GM23338 (cell line): ENCODE measurements around the gene STAMBP. TPM values are rescaled to one million over a fixed set of nuclear protein-coding genes. Genes with fewer than 3 reads are reported as not detected.

Experiments used
- ATAC-seq: fragments of 200-7000 bp; cut with Tn5 transposase; 3 replicates; pipeline ENCODE4 v1.9.1; 2020
- DNase-seq: peaks from one replicate; pipeline ENCODE4 v3.0.0-alpha.2; 2015; ENCODE audit warnings: low spot score
- H2AFZ ChIP-seq: fragments of 200-600 bp; sonication (generic); 2 replicates; pipeline ENCODE4 v1.8.0; 2016; ENCODE audit warnings: antibody characterized with exemption, mild to moderate bottlenecking, moderate library complexity
- H3F3A ChIP-seq: fragments of 200-600 bp; sonication (generic); replicated peaks from 2 replicates; pipeline ENCODE4 v1.8.0; 2017; ENCODE audit warnings: antibody characterized with exemption, mixed run types, low read depth
- H3K27ac ChIP-seq: fragments of 200-600 bp; sonication (generic); 2 replicates; pipeline ENCODE4 v1.6.1; 2016; ENCODE audit warnings: low read depth
- H3K27me3 ChIP-seq: fragments of 200-600 bp; sonication (generic); 2 replicates; pipeline ENCODE4 v1.8.0; 2016; ENCODE audit warnings: mild to moderate bottlenecking, mixed run types, moderate library complexity; ENCODE audit not compliant: insufficient read depth
- H3K36me3 ChIP-seq: fragments of 200-600 bp; sonication (generic); 2 replicates; pipeline ENCODE4 v1.8.0; 2016; ENCODE audit warnings: mild to moderate bottlenecking; ENCODE audit not compliant: insufficient read depth
- H3K4me1 ChIP-seq: fragments of 200-600 bp; sonication (generic); 2 replicates; pipeline ENCODE4 v1.8.0; 2016; ENCODE audit warnings: mild to moderate bottlenecking, moderate library complexity; ENCODE audit not compliant: insufficient read depth
- H3K4me2 ChIP-seq: fragments of 200-600 bp; sonication (generic); 2 replicates; pipeline ENCODE4 v1.7.1; 2017; ENCODE audit warnings: mixed run types
- H3K4me3 ChIP-seq: fragments of 200-600 bp; sonication (generic); 2 replicates; pipeline ENCODE4 v1.6.1; 2016; ENCODE audit warnings: mixed run types
- H3K79me2 ChIP-seq: fragments of 200-600 bp; sonication (generic); replicated peaks from 2 replicates; pipeline ENCODE4 v1.8.0; 2017; ENCODE audit warnings: mild to moderate bottlenecking; ENCODE audit not compliant: insufficient read depth
- H3K9me2 ChIP-seq: fragments of 200-600 bp; sonication (generic); 2 replicates; pipeline ENCODE4 v1.8.0; 2017; ENCODE audit not compliant: insufficient read depth
- H4K20me1 ChIP-seq: fragments of 200-600 bp; sonication (generic); replicated peaks from 2 replicates; pipeline ENCODE4 v1.8.0; 2017; ENCODE audit warnings: mild to moderate bottlenecking; ENCODE audit not compliant: insufficient read depth
- H3K27ac Mint-ChIP-seq: 2 replicates; pipeline ENCODE4 v1.8.0; 2020; ENCODE audit warnings: inconsistent platforms, mild to moderate bottlenecking, moderate library complexity, mixed read lengths
- H3K27me3 Mint-ChIP-seq: 3 replicates; pipeline ENCODE4 v1.8.0; 2022; ENCODE audit warnings: low read depth, mild to moderate bottlenecking, moderate library complexity, mixed read lengths, inconsistent platforms; ENCODE audit not compliant: insufficient read depth, poor library complexity
- H3K36me3 Mint-ChIP-seq: 3 replicates; pipeline ENCODE4 v1.8.0; 2021; ENCODE audit warnings: low read depth, mild to moderate bottlenecking, inconsistent platforms, moderate library complexity, mixed read lengths
- H3K4me1 Mint-ChIP-seq: 3 replicates; pipeline ENCODE4 v1.8.0; 2020; ENCODE audit warnings: mild to moderate bottlenecking, inconsistent platforms, mixed read lengths
- H3K4me3 Mint-ChIP-seq: 3 replicates; pipeline ENCODE4 v1.8.0; 2021; ENCODE audit warnings: moderate library complexity, mild to moderate bottlenecking, inconsistent platforms, mixed read lengths
- H3K9me3 Mint-ChIP-seq: 3 replicates; pipeline ENCODE4 v1.8.0; 2020; ENCODE audit warnings: moderate library complexity, mild to moderate bottlenecking, inconsistent platforms, mixed read lengths
- CREB1 ChIP-seq: fragments of 250-450 bp; sonication (Bioruptor Pico); IDR thresholded peaks from 2 replicates; pipeline ENCODE4 v1.5.0; 2020; ENCODE audit warnings: low read depth, mild to moderate bottlenecking, moderate library complexity
- ETS1 ChIP-seq: IDR thresholded peaks from 2 replicates; pipeline ENCODE4 v1.6.1; 2016; ENCODE audit warnings: antibody characterized with exemption
- EZH2 ChIP-seq: fragments of 200-600 bp; sonication (generic); IDR thresholded peaks from one replicate; pipeline ENCODE4 v1.8.0; 2017; ENCODE audit warnings: antibody characterized with exemption, mild to moderate bottlenecking, low read depth; ENCODE audit not compliant: unreplicated experiment
- EZH2phosphoT487 ChIP-seq: fragments of 200-600 bp; sonication (generic); IDR thresholded peaks from one replicate; pipeline ENCODE4 v1.8.1; 2018; ENCODE audit warnings: antibody characterized with exemption; ENCODE audit not compliant: unreplicated experiment
- JUNB ChIP-seq: IDR thresholded peaks from one replicate; pipeline ENCODE4 v1.6.1; 2016; ENCODE audit warnings: antibody characterized with exemption; ENCODE audit not compliant: unreplicated experiment
- NANOG ChIP-seq: IDR thresholded peaks from 2 replicates; pipeline ENCODE4 v1.6.1; 2016; ENCODE audit warnings: antibody characterized with exemption, borderline replicate concordance
- POLR2AphosphoS5 ChIP-seq: IDR thresholded peaks from 2 replicates; pipeline ENCODE4 v1.6.1; 2016; ENCODE audit warnings: antibody characterized with exemption, low read depth
- ZNF331 ChIP-seq: fragments of 250-450 bp; sonication (Bioruptor Pico); IDR thresholded peaks from 2 replicates; pipeline ENCODE4 v1.5.0; 2020; ENCODE audit warnings: low read depth, mild to moderate bottlenecking, moderate library complexity
- ZNF462 ChIP-seq: fragments of 250-450 bp; sonication (Bioruptor Pico); IDR thresholded peaks from 2 replicates; pipeline ENCODE4 v1.5.0; 2020; ENCODE audit warnings: mild to moderate bottlenecking, moderate library complexity
- polyA plus RNA-seq: library from polyadenylated mRNA; unstranded; fragments of >200 nt; fragmentation: Nextera tagmentation; extraction: Ambion mirVana; gene quantifications from 2 replicates; pipeline ENCODE4 v1.2.1, GENCODE V29; 2016
- total RNA-seq: library from RNA; depleted of rRNA; stranded (reverse); fragments of >200 nt; shearing (Covaris generic); gene quantifications from 2 replicates; pipeline ENCODE4 v1.2.3, GENCODE V29; 2014

Gene STAMBP
- total and polyA plus RNA-seq, 2 experiments from 2014 or later: 33.9 to 106 TPM

- TF ChIP-seq JUNB (no peak), ETS1 (no peak), EZH2 (no peak)
Observed at GRCh38 chr2:73894475-73894850, 65.7 kb downstream of the STAMBP start (continued).

- no peak overlapping the region for H3K4me2 ChIP-seq
- H3K4me3 ChIP-seq: no peak overlapping the region
- no peak overlapping the region for H3K4me3 Mint-ChIP-seq
- H3K27me3 ChIP-seq: no peaks in the 10 kb centered on the region
- H3K27ac Mint-ChIP-seq: no peak overlapping the region
- peaks cover 7% of the 10 kb centered on the region for H3K27me3 Mint-ChIP-seq
- no peaks in the 10 kb centered on the region for H3F3A ChIP-seq
- H3K79me2 ChIP-seq: no peaks in the 10 kb centered on the region
- ATAC-seq: no peak
- DNase-seq: no peak
- TF ChIP-seq ZNF462 (CRISPR knock-in tag) (no peak), CREB1 (CRISPR knock-in tag) (no peak), EZH2 (no peak), ZNF331 (CRISPR knock-in tag) (no peak), NANOG (no peak), JUNB (no peak), POLR2AphosphoS5 (no peak), EZH2phosphoT487 (no peak)
- no peaks in the 10 kb centered on the region for H3K36me3 ChIP-seq
- H3K27ac ChIP-seq: no peak overlapping the region
- H3K9me3 Mint-ChIP-seq: no peaks in the 10 kb centered on the region
- no peaks in the 10 kb centered on the region for H3K4me1 ChIP-seq
- H2AFZ ChIP-seq: no peak overlapping the region
- no peaks in the 10 kb centered on the region for H3K9me2 ChIP-seq
- no peaks in the 10 kb centered on the region for H4K20me1 ChIP-seq
- no peaks in the 10 kb centered on the region for H3K36me3 Mint-ChIP-seq
- H3K4me1 Mint-ChIP-seq: peaks cover 11% of the 10 kb centered on the region
Observed at GRCh38 chr2:73894877-73895276, 66.1 kb downstream of the STAMBP start.
